Mesendoderm (in vitro differentiated cells): ENCODE results near the gene MOGAT1.

Source experiments
- DNase-seq: peaks from one replicate; pipeline ENCODE4 v3.0.0; 2013
- H2AK5ac ChIP-seq: 2 replicates; pipeline ENCODE4 v1.6.1; 2013; ENCODE audit warnings: low read length, inconsistent platforms
- H2BK120ac ChIP-seq: 2 replicates; pipeline ENCODE4 v1.6.1; 2013; ENCODE audit warnings: low read depth, mild to moderate bottlenecking, low read length, moderate library complexity, mixed read lengths
- H2BK15ac ChIP-seq: replicated peaks from 2 replicates; pipeline ENCODE4 v1.6.1; 2013; ENCODE audit warnings: low read depth, mild to moderate bottlenecking, moderate library complexity
- H2BK5ac ChIP-seq: 2 replicates; pipeline ENCODE4 v1.6.1; 2013; ENCODE audit warnings: low read length, inconsistent platforms
- H3K18ac ChIP-seq: 2 replicates; pipeline ENCODE4 v1.6.1; 2013; ENCODE audit warnings: mild to moderate bottlenecking, low read length, mixed read lengths
- H3K23ac ChIP-seq: one replicate; pipeline ENCODE4 v1.6.1; 2013; ENCODE audit warnings: low read length
- H3K27ac ChIP-seq: 2 replicates; pipeline ENCODE4 v1.5.1; 2013; ENCODE audit warnings: low read depth, mild to moderate bottlenecking, inconsistent platforms, low read length, moderate library complexity
- H3K27me3 ChIP-seq: 2 replicates; pipeline ENCODE4 v1.6.1; 2013; ENCODE audit warnings: low read length, control low read depth, mild to moderate bottlenecking, inconsistent platforms; ENCODE audit not compliant: insufficient read depth, poor library complexity
- H3K36me3 ChIP-seq: 2 replicates; pipeline ENCODE4 v1.6.1; 2013; ENCODE audit warnings: low read length, inconsistent platforms; ENCODE audit not compliant: control insufficient read depth, insufficient read depth
- H3K4ac ChIP-seq: one replicate; pipeline ENCODE4 v1.6.1; 2013; ENCODE audit warnings: low read depth, mild to moderate bottlenecking, low read length, moderate library complexity
- H3K4me1 ChIP-seq: 2 replicates; pipeline ENCODE4 v1.6.1; 2013; ENCODE audit warnings: low read depth, low read length, inconsistent platforms; ENCODE audit not compliant: control insufficient read depth
- H3K4me2 ChIP-seq: 2 replicates; pipeline ENCODE4 v1.6.1; 2013; ENCODE audit warnings: low read length
- H3K4me3 ChIP-seq: 2 replicates; pipeline ENCODE4 v1.5.1; 2013; ENCODE audit warnings: mild to moderate bottlenecking, low read length
- H3K56ac ChIP-seq: one replicate; pipeline ENCODE4 v1.6.1; 2013; ENCODE audit warnings: low read length
- H3K79me1 ChIP-seq: 2 replicates; pipeline ENCODE4 v1.6.1; 2013; ENCODE audit warnings: low read length, inconsistent platforms
- H3K79me2 ChIP-seq: 2 replicates; pipeline ENCODE4 v1.6.1; 2013; ENCODE audit warnings: mild to moderate bottlenecking, low read length; ENCODE audit not compliant: control insufficient read depth, insufficient read depth
- H3K9ac ChIP-seq: 2 replicates; pipeline ENCODE4 v1.6.1; 2013; ENCODE audit warnings: low read length, inconsistent platforms
- H4K5ac ChIP-seq: one replicate; pipeline ENCODE4 v1.6.1; 2013; ENCODE audit warnings: low read length
- H4K8ac ChIP-seq: one replicate; pipeline ENCODE4 v1.6.1; 2013; ENCODE audit warnings: low read depth, mild to moderate bottlenecking, control low read depth, low read length, moderate library complexity
- WGBS: extraction: QIAGEN DNeasy Blood & Tissue Kit; methylation state at CpG from one replicate; pipeline ENCODE4 v1.1.7; 2013; ENCODE audit warnings: low lambda C conversion rate, missing lambda C conversion rate; ENCODE audit not compliant: insufficient coverage; ENCODE audit errors: extremely low coverage; 5-methylcytosine and 5-hydroxymethylcytosine counted together

MOGAT1 gene

GRCh38 chr2:222635295-222635694, 36.2 kb upstream of the MOGAT1 start:
- Histone ChIP-seq H3K9ac (no peak overlapping the region), H3K56ac (no peak overlapping the region), H3K27me3 (no peaks in the 10 kb centered on the region), H4K8ac (no peak overlapping the region), H2BK15ac (no peak overlapping the region), H3K4me2 (no peak overlapping the region), H2BK120ac (no peak overlapping the region), H3K36me3 (peaks cover 2% of the 10 kb centered on the region), H3K4me1 (no peaks in the 10 kb centered on the region), H4K5ac (no peak overlapping the region), H2AK5ac (no peak overlapping the region), H3K4me3 (no peak overlapping the region), H3K79me1 (no peaks in the 10 kb centered on the region), H3K79me2 (no peaks in the 10 kb centered on the region), H3K27ac (no peak overlapping the region), H3K23ac (no peak overlapping the region), H3K4ac (no peak overlapping the region), H2BK5ac (no peak overlapping the region), H3K18ac (no peak overlapping the region)
- WGBS = no CpG with 5 or more reads among the region's 1 CpG
- no peak for DNase-seq

- no CpG with 5 or more reads among the region's 1 CpG for WGBS
- Histone ChIP-seq H2AK5ac (no peak overlapping the region), H3K23ac (no peak overlapping the region), H2BK5ac (no peak overlapping the region), H3K27ac (no peak overlapping the region), H3K56ac (no peak overlapping the region), H3K79me2 (no peaks in the 10 kb centered on the region), H3K9ac (no peak overlapping the region), H3K27me3 (no peaks in the 10 kb centered on the region), H3K79me1 (no peaks in the 10 kb centered on the region), H2BK120ac (no peak overlapping the region), H3K4me2 (no peak overlapping the region), H3K18ac (no peak overlapping the region), H3K4me3 (no peak overlapping the region), H4K8ac (no peak overlapping the region), H3K4me1 (no peaks in the 10 kb centered on the region), H3K36me3 (peaks cover 1% of the 10 kb centered on the region), H3K4ac (no peak overlapping the region), H4K5ac (no peak overlapping the region), H2BK15ac (no peak overlapping the region)
- no peak for DNase-seq
Observed at GRCh38 chr2:222637067-222637466, 34.4 kb upstream of the MOGAT1 start.

- no peak overlapping the region for H3K56ac ChIP-seq
- H3K4me3 ChIP-seq = no peak overlapping the region
- no peaks in the 10 kb centered on the region for H3K4me1 ChIP-seq
- no peak overlapping the region for H3K4me2 ChIP-seq
- no peak overlapping the region for H3K9ac ChIP-seq
- no peak overlapping the region for H3K27ac ChIP-seq
- no peaks in the 10 kb centered on the region for H3K79me1 ChIP-seq
- H3K23ac ChIP-seq = no peak overlapping the region
- H2BK120ac ChIP-seq = no peak overlapping the region
- H3K18ac ChIP-seq = no peak overlapping the region
- H3K4ac ChIP-seq = no peak overlapping the region
- no peaks in the 10 kb centered on the region for H3K79me2 ChIP-seq
- no peak overlapping the region for H2BK15ac ChIP-seq
- no peaks in the 10 kb centered on the region for H3K27me3 ChIP-seq
- WGBS = no CpG with 5 or more reads among the region's 2 CpGs
- no peak overlapping the region for H2BK5ac ChIP-seq
- H4K5ac ChIP-seq = no peak overlapping the region
- DNase-seq = no peak
- H2AK5ac ChIP-seq = no peak overlapping the region
- no peak overlapping the region for H4K8ac ChIP-seq
- peaks cover 1% of the 10 kb centered on the region for H3K36me3 ChIP-seq
Observed at GRCh38 chr2:222641336-222641735, 30.1 kb upstream of the MOGAT1 start.

GRCh38 chr2:222643134-222643533, 28.3 kb upstream of the MOGAT1 start:
- H3K27ac ChIP-seq = no peak overlapping the region
- H2BK120ac ChIP-seq = no peak overlapping the region
- H2BK15ac ChIP-seq = no peak overlapping the region
- no peaks in the 10 kb centered on the region for H3K79me1 ChIP-seq
- no peak for DNase-seq
- no peak overlapping the region for H3K9ac ChIP-seq
- H4K8ac ChIP-seq = no peak overlapping the region
- no peak overlapping the region for H2AK5ac ChIP-seq
- no peak overlapping the region for H3K4ac ChIP-seq
- no peaks in the 10 kb centered on the region for H3K27me3 ChIP-seq
- H3K4me1 ChIP-seq = no peaks in the 10 kb centered on the region
- no peak overlapping the region for H3K4me3 ChIP-seq
- H3K56ac ChIP-seq = no peak overlapping the region
- WGBS = no CpG with 5 or more reads among the region's 1 CpG
- H4K5ac ChIP-seq = no peak overlapping the region
- H3K23ac ChIP-seq = no peak overlapping the region
- H3K4me2 ChIP-seq = no peak overlapping the region
- H2BK5ac ChIP-seq = no peak overlapping the region
- no peak overlapping the region for H3K18ac ChIP-seq
- H3K79me2 ChIP-seq = no peaks in the 10 kb centered on the region
- H3K36me3 ChIP-seq = no peaks in the 10 kb centered on the region

- Histone ChIP-seq H3K9ac (no peak overlapping the region), H3K79me2 (peaks cover 10% of the 10 kb centered on the region), H3K36me3 (no peaks in the 10 kb centered on the region), H3K27me3 (no peaks in the 10 kb centered on the region), H3K4ac (no peak overlapping the region), H2BK5ac (no peak overlapping the region), H4K8ac (no peak overlapping the region), H2BK15ac (no peak overlapping the region), H3K4me1 (no peaks in the 10 kb centered on the region), H2BK120ac (no peak overlapping the region), H3K23ac (no peak overlapping the region), H3K18ac (no peak overlapping the region), H2AK5ac (no peak overlapping the region), H3K56ac (no peak overlapping the region), H3K4me2 (no peak overlapping the region), H3K79me1 (peaks cover 10% of the 10 kb centered on the region), H4K5ac (no peak overlapping the region), H3K27ac (no peak overlapping the region), H3K4me3 (no peak overlapping the region)
- WGBS = no CpG with 5 or more reads among the region's 3 CpGs
- DNase-seq = no peak
Observed at GRCh38 chr2:222646008-222646407, 25.4 kb upstream of the MOGAT1 start.

- Histone ChIP-seq H3K4me1 (no peaks in the 10 kb centered on the region), H2BK15ac (no peak overlapping the region), H4K8ac (no peak overlapping the region), H3K27me3 (no peaks in the 10 kb centered on the region), H3K56ac (no peak overlapping the region), H3K36me3 (no peaks in the 10 kb centered on the region), H3K23ac (no peak overlapping the region), H3K9ac (no peak overlapping the region), H3K4ac (no peak overlapping the region), H3K4me3 (no peak overlapping the region), H4K5ac (no peak overlapping the region), H3K18ac (no peak overlapping the region), H2BK120ac (no peak overlapping the region), H2AK5ac (no peak overlapping the region), H2BK5ac (no peak overlapping the region), H3K27ac (no peak overlapping the region), H3K4me2 (no peak overlapping the region), H3K79me1 (peaks cover 19% of the 10 kb centered on the region), H3K79me2 (peaks cover 29% of the 10 kb centered on the region)
- no CpG with 5 or more reads among the region's 3 CpGs for WGBS
- DNase-seq = no peak
Observed at GRCh38 chr2:222649801-222650200, 21.7 kb upstream of the MOGAT1 start.
